NCI-H2227 (cell line): ENCODE results near the gene TUBA4B.
"Not testable (repeated sequence)": the region's sequence is repeated elsewhere in the genome, so short reads cannot be mapped to it uniquely, and the experiment has no call there.

Experiments used
- DNase-seq: peaks from one replicate; lab custom pipeline; 2025; ENCODE audit not compliant: unreplicated experiment; lab: John Stamatoyannopoulos, UW

Gene TUBA4B

DNA sequence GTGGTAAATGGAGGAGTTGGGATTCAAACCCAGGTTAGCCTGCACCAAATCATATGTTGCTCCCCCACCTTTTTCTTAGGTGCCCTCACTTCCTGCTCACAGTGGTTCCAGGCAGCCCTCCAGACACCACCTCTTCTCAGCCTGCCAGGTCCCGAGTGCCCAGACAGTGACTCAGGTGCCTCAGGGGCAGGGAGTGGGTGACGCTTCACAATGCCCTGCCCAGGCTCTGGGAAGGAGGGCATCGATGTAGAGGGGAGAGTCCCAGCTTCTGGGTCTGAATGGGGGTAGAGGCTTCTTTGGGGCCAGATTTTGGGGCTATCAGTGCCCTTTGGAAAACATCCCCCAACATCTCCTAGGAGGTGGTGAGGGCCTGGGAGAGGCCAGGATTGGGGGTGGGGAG, 20.9 kb downstream of the TUBA4B start:
- no peak for DNase-seq

- no peak for DNase-seq
These were observed 21.4 kb downstream of the TUBA4B start for GRCh38 chr2:219274361-219274921.

DNA sequence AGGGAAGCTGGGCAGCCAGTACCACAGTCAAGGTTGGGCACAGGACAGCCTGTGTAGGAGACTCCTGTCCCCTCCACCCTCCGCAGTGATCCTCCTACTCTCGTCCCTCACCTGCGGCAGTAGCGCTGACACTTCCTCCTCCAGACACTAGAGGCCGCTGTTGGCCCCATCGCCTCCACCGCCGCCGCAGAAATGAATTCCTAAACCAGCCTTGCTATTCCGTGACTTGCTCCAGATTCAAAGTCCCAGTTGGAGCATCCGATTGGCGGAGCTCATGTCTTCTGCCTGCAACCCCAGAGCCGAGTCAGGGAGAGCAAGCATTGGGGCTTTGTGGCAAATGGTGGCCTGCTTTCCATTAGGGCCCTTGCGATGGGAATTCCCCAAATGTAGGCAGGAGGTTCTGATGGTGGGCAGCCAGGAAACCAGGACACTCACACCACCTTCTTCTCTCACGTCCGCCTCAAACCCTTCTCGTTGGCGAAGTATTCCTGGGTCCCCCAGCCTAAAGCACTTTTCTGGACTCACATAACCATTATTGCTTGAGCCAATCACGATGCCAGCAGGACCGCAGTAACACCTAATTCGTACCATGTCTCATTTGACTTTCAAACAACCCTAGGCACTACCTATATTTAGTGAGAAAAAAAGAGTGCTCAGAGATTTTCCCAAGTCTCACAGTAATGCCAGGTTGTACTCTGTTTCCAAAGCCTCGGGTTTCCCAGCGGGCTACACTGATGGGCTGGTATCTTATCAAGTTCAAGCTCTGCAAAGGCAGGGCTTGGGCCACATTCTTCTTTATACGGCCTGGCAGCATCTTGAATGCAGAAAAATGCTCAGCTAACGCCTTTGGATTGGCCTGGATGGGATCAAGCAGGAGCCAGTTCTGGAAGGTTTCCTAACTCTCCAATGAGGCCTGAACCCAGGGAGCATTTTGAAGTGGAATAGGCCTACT, 24.9 kb downstream of the TUBA4B start:
- peak; percentile 88 for DNase-seq

DNA sequence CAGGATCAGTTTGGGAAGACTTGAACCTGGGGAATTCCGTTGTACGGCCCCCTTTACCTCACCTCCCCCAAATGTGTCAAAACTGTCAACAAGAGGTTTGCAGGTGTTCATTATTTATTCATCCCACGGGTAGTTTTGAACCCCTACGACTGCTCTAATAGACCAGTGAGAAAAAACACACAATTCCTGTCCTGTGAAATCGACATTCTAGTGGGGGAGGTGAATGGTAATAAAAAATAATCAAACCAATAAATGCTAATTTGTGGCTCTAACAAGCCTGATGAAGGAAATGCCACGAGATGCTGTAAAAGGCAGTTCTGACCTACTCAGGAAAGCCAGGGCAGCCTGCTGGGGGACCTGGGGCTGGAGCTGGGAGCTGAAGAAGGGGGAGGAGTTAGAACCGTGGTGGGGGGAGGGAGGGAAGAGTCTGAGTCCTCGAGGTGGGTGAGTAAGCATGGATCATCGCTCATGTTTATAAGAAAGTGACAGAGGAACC, 25.7 kb downstream of the TUBA4B start:
- no peak for DNase-seq

GRCh38 chr2:219279151-219279915, 26.3 kb downstream of the TUBA4B start, which contains the start of gene DNAJB2:
TSS of gene DNAJB2 (plus strand) at chr2:219279366. CDS start at chr2:219279834, 468 bp downstream.
- peak; percentile 99 for DNase-seq

DNA sequence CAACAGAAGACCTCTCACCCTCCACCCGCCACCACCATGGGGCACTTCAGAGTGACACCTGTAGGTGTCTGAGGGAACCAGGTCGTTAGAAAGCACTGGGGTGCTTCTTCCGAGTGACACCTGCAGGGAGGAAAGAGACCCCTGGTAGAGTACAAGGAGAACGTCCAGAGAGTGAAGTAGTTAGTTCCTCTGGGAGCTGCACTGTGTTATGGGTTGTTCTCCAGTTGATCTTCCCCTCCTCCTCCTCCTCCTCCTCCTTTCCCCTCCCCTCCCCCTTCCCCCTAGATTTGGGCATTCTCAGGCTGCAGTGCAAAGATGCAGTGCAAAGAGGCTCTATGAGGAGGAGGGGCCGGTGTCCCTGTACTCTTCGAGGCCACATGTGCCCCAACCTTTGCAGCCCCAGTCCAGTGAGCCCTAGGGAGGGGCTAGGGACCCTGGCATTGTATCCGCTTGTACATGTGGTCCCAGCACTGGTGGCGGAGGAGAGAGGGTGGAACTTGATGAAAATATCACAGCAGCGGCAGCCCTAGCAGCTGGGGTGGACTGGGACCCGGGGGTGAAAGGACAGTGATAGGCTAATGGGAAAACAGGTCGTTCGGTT, 27.0 kb downstream of the TUBA4B start:
- no peak for DNase-seq

GRCh38 chr2:219280651-219281050, 27.6 kb downstream of the TUBA4B start:
- no peak for DNase-seq

GRCh38 chr2:219281588-219281987, 28.5 kb downstream of the TUBA4B start:
- DNase-seq, result no peak

- DNase-seq, result no peak
These were observed 29.3 kb downstream of the TUBA4B start for GRCh38 chr2:219282375-219282774.

GRCh38 chr2:219282943-219283581, 30.0 kb downstream of the TUBA4B start:
- no peak for DNase-seq

DNA sequence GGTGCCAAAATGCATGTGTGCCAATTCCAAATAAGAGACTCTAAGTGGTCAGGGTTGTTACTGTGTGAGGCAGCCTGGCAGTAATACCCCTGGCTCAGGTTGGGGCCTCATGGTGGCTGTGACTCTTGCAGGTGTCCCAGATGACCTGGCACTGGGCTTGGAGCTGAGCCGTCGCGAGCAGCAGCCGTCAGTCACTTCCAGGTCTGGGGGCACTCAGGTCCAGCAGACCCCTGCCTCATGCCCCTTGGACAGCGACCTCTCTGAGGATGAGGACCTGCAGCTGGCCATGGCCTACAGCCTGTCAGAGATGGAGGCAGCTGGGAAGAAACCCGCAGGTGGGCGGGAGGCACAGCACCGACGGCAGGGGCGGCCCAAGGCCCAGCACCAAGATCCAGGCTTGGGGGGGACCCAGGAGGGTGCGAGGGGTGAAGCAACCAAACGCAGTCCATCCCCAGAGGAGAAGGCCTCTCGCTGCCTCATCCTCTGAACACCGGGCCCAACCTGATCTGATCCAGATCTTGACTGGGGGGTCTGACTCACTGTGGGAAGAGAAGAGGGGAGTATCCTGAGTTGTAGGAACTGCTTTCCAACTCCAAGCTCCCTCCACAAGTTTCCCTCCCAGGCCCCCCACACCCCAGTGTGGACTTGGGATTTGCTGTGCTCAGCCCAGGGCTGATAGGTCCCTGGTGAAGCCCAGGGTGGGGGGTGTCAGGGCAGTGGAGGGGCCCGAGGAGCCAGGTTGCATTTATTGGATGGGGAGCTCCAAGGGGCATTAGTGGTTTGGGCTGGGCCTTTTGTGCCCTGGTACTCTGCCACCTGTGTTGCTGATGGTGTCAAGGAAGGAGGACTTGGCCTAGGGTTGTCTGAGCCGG, 31.7 kb downstream of the TUBA4B start:
- DNase-seq, result no peak

- no peak for DNase-seq
These were observed 32.3 kb downstream of the TUBA4B start for GRCh38 chr2:219285373-219285735.

DNA sequence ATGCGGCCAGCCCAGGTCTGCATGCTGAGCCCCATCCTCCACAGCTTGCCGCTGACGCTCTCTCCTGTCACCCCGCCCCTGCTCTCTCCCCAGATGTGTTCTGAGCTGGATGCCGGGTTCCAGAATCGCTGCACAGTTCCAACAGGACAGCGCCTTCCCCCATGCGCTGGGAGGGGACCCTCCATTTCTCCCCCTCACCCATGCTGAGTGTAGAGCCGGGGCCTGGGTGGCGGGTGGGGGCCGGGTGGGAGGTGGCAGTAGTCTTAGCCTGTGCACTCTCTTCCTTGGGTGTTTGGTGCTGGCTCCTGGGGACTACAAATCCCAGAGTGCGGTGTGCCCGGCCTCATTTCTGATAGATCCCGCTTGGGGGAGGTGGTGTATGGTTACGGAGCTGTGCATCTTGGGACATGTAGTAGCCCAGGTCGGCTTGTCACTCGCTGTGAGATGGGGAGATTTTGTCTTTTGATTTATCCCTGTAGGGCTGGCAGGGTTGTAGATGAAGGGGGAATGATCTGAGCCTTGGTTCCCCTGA, 32.9 kb downstream of the TUBA4B start:
- peak; percentile 86 for DNase-seq

DNA sequence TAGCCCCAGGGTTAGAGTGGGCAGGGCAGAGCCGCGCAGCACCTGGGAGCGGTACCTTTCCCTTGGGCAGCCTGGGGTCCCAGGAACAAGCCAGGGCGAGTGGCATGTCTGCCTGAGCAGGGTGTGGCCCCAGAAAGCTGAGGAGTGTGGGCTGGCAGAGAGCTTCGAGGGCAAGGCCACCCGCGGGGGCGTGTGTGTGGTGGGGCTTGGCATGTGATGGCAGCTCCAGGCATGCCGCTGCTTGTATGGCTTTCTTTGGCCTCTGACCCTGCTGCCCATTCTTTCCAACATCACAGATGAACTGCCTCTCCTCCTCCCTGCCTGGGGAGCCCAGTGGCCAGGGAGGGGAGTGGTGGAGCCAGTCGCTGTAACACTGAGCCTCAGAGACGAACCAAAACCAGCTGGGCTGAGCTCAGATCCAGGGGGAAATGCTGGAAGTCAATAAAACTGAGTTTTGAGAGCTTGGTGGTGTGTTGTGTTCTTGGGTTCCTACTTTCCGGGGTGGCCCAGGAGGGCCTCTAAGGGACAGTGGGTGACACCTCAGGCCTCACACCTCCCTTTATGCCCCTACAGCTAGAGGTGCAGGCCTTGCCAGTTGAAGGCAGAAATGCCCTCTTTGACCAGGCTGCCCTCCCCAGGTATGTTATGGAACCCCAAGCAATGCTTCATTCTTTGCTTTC, 33.5 kb downstream of the TUBA4B start:
- peak; percentile 29 for DNase-seq

DNA sequence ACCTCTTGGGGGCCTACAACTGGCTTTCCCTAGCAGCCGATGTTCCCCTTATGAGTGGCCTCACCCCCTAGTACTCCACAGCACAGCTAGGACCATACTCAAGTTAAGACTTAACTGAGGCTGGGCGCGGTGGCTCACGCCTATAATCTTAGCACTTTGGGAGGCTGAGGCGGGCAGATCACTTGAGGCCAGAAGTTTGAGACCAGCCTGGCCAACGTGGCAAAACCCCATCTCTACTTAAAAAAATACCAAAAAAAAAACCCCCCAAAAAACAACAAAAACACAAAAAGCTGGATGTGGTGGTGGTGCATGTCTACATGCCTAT, 34.0 kb downstream of the TUBA4B start:
- not testable (repeated sequence) for DNase-seq

DNA sequence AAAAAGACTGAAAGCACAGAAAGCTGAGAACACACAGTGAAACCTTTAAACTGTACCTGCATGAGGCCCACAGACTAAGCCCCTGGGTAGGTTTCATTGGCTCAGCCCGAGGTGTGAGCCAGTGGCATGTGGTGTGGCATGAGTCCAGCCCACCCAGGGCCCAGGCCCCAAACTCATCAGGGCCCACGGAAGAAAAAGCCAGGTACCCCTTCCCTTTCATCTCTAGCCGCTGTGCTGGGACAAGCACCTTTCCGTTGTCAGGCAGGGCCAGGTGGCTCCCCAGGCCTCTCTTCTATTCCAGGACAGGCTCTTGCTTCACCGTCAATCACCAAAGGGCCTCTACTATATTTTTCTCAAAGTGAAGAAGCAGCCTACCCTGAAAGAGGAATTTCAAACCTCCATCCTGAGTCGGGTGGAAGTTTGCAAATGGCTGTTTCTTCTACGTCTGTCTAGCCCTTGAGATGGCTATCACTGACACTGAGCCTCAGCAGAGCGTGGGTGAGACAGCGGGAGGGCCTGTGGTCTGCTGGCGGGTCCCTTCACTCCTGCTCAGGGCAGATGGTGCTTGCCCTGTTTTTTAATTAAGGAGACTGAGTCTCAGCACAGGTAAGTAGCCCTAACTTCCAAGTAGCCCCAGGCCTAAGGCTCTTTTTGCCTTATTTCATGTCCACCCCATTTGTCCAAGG, 34.7 kb downstream of the TUBA4B start:
- no peak for DNase-seq

DNA sequence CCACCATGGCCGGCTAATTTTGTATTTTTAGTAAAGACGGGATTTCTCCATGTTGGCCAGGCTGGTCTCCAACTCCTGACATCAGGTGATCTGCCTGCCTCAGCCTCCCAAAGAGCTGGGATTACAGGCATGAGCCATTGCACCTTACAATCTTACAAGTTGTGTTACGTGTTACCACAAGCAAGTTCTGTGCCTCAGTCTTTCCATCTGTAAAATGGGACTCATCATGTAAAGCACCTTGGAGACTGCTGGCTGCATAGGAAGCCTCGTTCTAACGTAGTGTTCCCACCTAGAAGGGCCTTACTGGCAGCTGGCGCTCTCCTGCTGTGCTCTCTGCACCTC, 36.1 kb downstream of the TUBA4B start:
- no peak for DNase-seq

DNA sequence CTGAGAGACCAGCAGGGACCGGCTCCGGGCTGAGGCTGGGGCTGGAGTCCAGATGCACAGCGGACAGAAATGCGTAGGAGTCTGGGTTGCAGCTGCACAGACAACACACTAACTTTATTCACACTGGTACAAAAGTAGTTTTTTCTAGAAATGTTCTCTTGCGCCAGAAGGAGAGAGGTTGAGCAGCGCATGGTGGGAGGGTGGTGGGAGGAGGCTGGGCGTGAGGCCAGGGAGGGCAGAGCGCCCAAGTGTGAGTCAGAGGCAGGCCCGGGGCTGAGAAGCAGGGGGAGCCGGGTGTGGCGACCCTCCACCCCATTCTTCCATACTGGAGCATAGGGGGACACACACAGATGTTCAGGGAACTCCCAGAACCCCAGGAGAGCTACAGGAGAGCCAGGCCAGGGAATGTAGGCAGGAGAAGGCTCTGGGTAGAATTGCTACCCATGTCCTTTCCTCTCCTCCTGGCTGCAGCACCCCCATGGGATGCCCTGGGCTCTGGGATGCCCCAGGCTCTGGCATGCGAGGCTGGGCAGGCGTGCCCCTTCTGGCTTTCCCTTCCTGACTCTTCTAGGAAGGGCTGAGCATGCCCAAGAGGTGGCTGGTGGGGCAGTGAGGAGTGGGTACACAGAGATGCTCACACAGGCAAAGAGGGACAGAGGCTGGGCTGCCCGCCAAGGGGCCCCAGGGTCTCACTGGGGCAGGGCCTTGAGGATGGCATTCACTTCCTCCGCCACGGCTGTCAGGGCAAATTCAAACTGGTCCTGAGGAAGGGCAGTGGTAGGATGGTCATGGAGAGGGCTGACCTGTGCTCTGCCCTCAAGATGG, 36.7 kb downstream of the TUBA4B start:
- no peak for DNase-seq
